SK-N-SH treated with all-trans-retinoic acid at 6 μM for 48 hours (cell line): ENCODE measurements around the gene SLC35E1.

ENCODE experiments used
- ATAC-seq: fragments of 200-7000 bp; cut with Tn5 transposase; 3 replicates; pipeline ENCODE4 v1.9.1; 2020; ENCODE audit warnings: mild to moderate bottlenecking, moderate library complexity
- CSDC2 ChIP-seq: fragments of 250-450 bp; sonication (Bioruptor Pico); IDR thresholded peaks from 2 replicates; pipeline ENCODE4 v1.5.0; 2020; ENCODE audit warnings: mild to moderate bottlenecking, moderate library complexity
- ESRRG ChIP-seq: fragments of 250-450 bp; sonication (Bioruptor Pico); IDR thresholded peaks from 2 replicates; pipeline ENCODE4 v1.6.1; 2021; ENCODE audit warnings: mild to moderate bottlenecking
- GLIS3 ChIP-seq: fragments of 250-450 bp; sonication (Bioruptor Pico); IDR thresholded peaks from 2 replicates; pipeline ENCODE4 v1.5.0; 2020; ENCODE audit warnings: mild to moderate bottlenecking, moderate library complexity
- ISL1 ChIP-seq: fragments of 250-450 bp; sonication (Bioruptor Pico); IDR thresholded peaks from 2 replicates; pipeline ENCODE4 v2.1.2; 2022; ENCODE audit warnings: mild to moderate bottlenecking, moderate library complexity
- OSR1 ChIP-seq: fragments of 250-450 bp; sonication (Bioruptor Pico); IDR thresholded peaks from 2 replicates; pipeline ENCODE4 v1.8.0; 2022; ENCODE audit warnings: moderate library complexity, mild to moderate bottlenecking, inconsistent platforms
- POU6F1 ChIP-seq: fragments of 250-450 bp; sonication (Bioruptor Pico); IDR thresholded peaks from 2 replicates; pipeline ENCODE4 v1.8.0; 2021; ENCODE audit warnings: low read depth, mild to moderate bottlenecking, moderate library complexity, borderline replicate concordance
- RARB ChIP-seq: fragments of 250-450 bp; sonication (Bioruptor Pico); IDR thresholded peaks from 2 replicates; pipeline ENCODE4 v1.8.0; 2021; ENCODE audit warnings: mild to moderate bottlenecking, moderate library complexity
- SNAI2 ChIP-seq: fragments of 250-450 bp; sonication (Bioruptor Pico); IDR thresholded peaks from 2 replicates; pipeline ENCODE4 v1.5.0; 2020; ENCODE audit warnings: mild to moderate bottlenecking, moderate library complexity
- TCF4 ChIP-seq: fragments of 250-450 bp; sonication (Bioruptor Pico); IDR thresholded peaks from 2 replicates; pipeline ENCODE4 v1.8.0; 2021; ENCODE audit warnings: mild to moderate bottlenecking, moderate library complexity, borderline replicate concordance
- TOX ChIP-seq: fragments of 250-450 bp; sonication (Bioruptor Pico); IDR thresholded peaks from 2 replicates; pipeline ENCODE4 v1.8.0; 2021; ENCODE audit warnings: mild to moderate bottlenecking, moderate library complexity, borderline replicate concordance
- TSHZ2 ChIP-seq: fragments of 250-450 bp; sonication (Bioruptor Pico); IDR thresholded peaks from 2 replicates; pipeline ENCODE4 v1.5.0; 2020; ENCODE audit warnings: mild to moderate bottlenecking, moderate library complexity
- ZC3H10 ChIP-seq: fragments of 250-450 bp; sonication (Bioruptor Pico); IDR thresholded peaks from 2 replicates; pipeline ENCODE4 v1.5.1; 2021; ENCODE audit warnings: mild to moderate bottlenecking, moderate library complexity
- ZFP3 ChIP-seq: fragments of 250-450 bp; sonication (Bioruptor Pico); IDR thresholded peaks from 2 replicates; pipeline ENCODE4 v1.5.0; 2020; ENCODE audit warnings: mild to moderate bottlenecking, moderate library complexity
- ZNF565 ChIP-seq: fragments of 450-650 bp; formaldehyde crosslinking; conservative IDR thresholded peaks from 2 replicates; pipeline ENCODE4 v1.5.0; 2020; ENCODE audit warnings: low read depth, mild to moderate bottlenecking, moderate library complexity
- ZNF70 ChIP-seq: fragments of 450-650 bp; formaldehyde crosslinking; IDR thresholded peaks from 2 replicates; pipeline ENCODE4 v1.5.0; 2020; ENCODE audit warnings: mild to moderate bottlenecking, moderate library complexity
- ZNF8 ChIP-seq: fragments of 450-650 bp; formaldehyde crosslinking; IDR thresholded peaks from 2 replicates; pipeline ENCODE4 v1.5.0; 2020; ENCODE audit warnings: mild to moderate bottlenecking, moderate library complexity
- TF ChIP-seq, protein P1 (sequence below): fragments of 250-450 bp; sonication (Bioruptor Pico); IDR thresholded peaks from 2 replicates; pipeline ENCODE4 v1.5.1; 2021; ENCODE audit warnings: mild to moderate bottlenecking, moderate library complexity
- TF ChIP-seq, protein P2 (sequence below): fragments of 250-450 bp; sonication (Bioruptor Pico); IDR thresholded peaks from 2 replicates; pipeline ENCODE4 v1.8.0; 2020; ENCODE audit warnings: mild to moderate bottlenecking, moderate library complexity, borderline replicate concordance

The SLC35E1 gene

GRCh38 chr19:16576690-16577530, 4.7 kb upstream of the SLC35E1 start (continued):
- TF ChIP-seq POU6F1 (CRISPR knock-in tag) (no peak), ZC3H10 (CRISPR knock-in tag) (no peak), ESRRG (CRISPR knock-in tag) (no peak)
- TF ChIP-seq, protein P1, sequence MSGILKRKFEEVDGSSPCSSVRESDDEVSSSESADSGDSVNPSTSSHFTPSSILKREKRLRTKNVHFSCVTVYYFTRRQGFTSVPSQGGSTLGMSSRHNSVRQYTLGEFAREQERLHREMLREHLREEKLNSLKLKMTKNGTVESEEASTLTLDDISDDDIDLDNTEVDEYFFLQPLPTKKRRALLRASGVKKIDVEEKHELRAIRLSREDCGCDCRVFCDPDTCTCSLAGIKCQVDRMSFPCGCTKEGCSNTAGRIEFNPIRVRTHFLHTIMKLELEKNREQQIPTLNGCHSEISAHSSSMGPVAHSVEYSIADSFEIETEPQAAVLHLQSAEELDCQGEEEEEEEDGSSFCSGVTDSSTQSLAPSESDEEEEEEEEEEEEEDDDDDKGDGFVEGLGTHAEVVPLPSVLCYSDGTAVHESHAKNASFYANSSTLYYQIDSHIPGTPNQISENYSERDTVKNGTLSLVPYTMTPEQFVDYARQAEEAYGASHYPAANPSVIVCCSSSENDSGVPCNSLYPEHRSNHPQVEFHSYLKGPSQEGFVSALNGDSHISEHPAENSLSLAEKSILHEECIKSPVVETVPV (CRISPR knock-in tag), result no peak

DNA sequence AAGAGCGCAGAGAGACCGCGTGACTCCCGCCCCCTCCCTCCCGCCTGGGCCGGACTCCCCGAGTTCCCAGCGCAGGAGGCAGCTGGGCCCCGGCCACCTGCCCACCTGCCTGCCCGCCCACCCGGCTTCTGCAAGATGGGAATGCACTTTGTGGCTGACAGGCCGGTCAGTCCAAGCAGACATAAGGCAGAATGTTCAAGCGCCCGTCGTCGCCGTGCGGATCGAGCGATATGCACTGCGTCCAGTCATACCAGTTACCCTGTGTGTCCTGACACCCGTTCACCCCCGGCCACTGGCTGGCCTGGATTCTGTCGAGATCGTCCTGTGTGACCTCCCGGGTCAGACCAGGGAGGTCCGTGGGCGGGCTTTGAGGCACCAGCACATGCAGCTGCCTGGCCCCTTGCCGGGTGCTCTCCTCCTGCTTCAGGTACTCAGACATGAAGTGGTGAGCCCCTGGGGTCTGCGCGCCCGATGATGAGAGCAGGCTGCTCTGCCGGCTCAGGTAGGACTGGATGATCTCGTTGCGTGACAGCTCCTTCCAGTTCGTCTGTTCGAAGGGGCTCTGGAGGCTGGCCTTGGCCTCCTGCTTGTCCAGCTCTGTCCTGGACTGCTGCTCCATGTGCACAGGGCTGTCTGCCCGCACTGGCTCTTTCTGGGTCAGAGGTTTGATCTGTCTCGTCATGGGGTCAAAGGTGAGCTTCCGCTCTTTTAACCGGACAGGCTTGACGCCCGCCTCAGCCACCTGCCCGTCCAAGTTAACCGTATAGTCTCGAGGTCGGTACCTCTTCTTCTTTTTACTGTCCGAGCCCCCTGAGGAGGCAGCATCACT, 3.9 kb upstream of the SLC35E1 start:
- no peak for ATAC-seq
- TF ChIP-seq ZC3H10 (CRISPR knock-in tag) (no peak), TOX (no peak), GLIS3 (CRISPR knock-in tag) (no peak), SNAI2 (no peak), TCF4 (CRISPR knock-in tag) (no peak), ZNF70 (CRISPR knock-in tag) (no peak), RARB (CRISPR knock-in tag) (no peak), ESRRG (CRISPR knock-in tag) (no peak), ZFP3 (no peak), OSR1 (CRISPR knock-in tag) (no peak), ZNF8 (CRISPR knock-in tag) (no peak), ZNF565 (no peak), ISL1 (CRISPR knock-in tag) (no peak), POU6F1 (CRISPR knock-in tag) (no peak), TSHZ2 (CRISPR knock-in tag) (no peak), CSDC2 (CRISPR knock-in tag) (no peak)
- TF ChIP-seq, protein P2, sequence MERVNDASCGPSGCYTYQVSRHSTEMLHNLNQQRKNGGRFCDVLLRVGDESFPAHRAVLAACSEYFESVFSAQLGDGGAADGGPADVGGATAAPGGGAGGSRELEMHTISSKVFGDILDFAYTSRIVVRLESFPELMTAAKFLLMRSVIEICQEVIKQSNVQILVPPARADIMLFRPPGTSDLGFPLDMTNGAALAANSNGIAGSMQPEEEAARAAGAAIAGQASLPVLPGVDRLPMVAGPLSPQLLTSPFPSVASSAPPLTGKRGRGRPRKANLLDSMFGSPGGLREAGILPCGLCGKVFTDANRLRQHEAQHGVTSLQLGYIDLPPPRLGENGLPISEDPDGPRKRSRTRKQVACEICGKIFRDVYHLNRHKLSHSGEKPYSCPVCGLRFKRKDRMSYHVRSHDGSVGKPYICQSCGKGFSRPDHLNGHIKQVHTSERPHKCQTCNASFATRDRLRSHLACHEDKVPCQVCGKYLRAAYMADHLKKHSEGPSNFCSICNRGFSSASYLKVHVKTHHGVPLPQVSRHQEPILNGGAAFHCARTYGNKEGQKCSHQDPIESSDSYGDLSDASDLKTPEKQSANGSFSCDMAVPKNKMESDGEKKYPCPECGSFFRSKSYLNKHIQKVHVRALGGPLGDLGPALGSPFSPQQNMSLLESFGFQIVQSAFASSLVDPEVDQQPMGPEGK, result no peak

DNA sequence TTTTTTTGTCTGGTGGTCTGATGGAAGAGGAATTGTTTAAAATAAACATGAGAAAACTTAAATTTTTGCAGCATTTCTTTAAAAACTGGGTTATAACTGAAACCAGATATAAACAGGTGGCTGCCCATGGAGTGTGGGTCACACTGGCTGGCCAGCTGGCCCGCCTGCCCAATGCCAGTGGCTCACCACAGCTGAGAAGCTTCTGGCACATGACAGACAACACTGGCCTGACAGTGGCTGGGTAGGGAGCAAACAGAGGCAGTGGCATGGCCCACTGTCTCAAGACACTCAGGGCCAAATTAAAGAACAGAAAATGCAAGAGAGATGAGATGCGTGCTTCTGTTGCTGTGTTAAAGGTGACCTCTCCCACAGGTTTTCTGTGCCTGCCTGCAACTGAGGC, 3.1 kb upstream of the SLC35E1 start:
- TF ChIP-seq ZC3H10 (CRISPR knock-in tag) (no peak), ZNF70 (CRISPR knock-in tag) (no peak), ISL1 (CRISPR knock-in tag) (no peak), GLIS3 (CRISPR knock-in tag) (no peak), SNAI2 (no peak)
- TF ChIP-seq, protein P2, result no peak
- no peak for ATAC-seq
